Measurements from ENCODE around the gene CHMP2A.

Gene CHMP2A

GRCh38 chr19:58558066-58558622 is 3.2 kb upstream of the CHMP2A start, which contains the start of gene UBE2M:
Gene UBE2M (minus strand): TSS chr19:58558611. CDS start chr19:58558381, 230 bp downstream.
- no peaks in the 10 kb centered on the region for H3K9me2 ChIP-seq (replicated peaks; ENCODE audit: control insufficient read depth, low read length)
- TF ChIP-seq CTCF (IDR thresholded peaks at IDR 0.05; ENCODE audit: low read depth, low read length, poor library complexity, severe bottlenecking) = no peak
- no peak for TF ChIP-seq EZH2phosphoT487 (IDR thresholded peaks at IDR 0.05; ENCODE audit: borderline replicate concordance, low read length)
- H3F3A ChIP-seq (ENCODE audit: control insufficient read depth, insufficient read depth) = peaks cover 38% of the 10 kb centered on the region
- H3K27ac ChIP-seq (ENCODE audit: low read depth, low read length) = peak within 1 kb of the TSS; percentile 91
- H4K20me1 ChIP-seq (ENCODE audit: control insufficient read depth, insufficient read depth, low read depth, low read length) = no peaks in the 10 kb centered on the region
- H3K4me3 ChIP-seq (ENCODE audit: low read length) = peak within 1 kb of the TSS; percentile 92
- no peaks in the 10 kb centered on the region for H3K9me3 ChIP-seq (ENCODE audit: control insufficient read depth, insufficient read depth, low read length)
- H3K79me2 ChIP-seq (ENCODE audit: control insufficient read depth, low read length) = peaks cover 46% of the 10 kb centered on the region
- H3K4me2 ChIP-seq (ENCODE audit: low read length) = peak within 1 kb of the TSS; percentile 95
- H3K27me3 ChIP-seq (ENCODE audit: control insufficient read depth, low read length) = no peaks in the 10 kb centered on the region
- peaks cover 47% of the 10 kb centered on the region for H3K36me3 ChIP-seq (ENCODE audit: control insufficient read depth, low read length)
- peaks cover 74% of the 10 kb centered on the region for H3K4me1 ChIP-seq (ENCODE audit: control insufficient read depth, low read length)

DNA sequence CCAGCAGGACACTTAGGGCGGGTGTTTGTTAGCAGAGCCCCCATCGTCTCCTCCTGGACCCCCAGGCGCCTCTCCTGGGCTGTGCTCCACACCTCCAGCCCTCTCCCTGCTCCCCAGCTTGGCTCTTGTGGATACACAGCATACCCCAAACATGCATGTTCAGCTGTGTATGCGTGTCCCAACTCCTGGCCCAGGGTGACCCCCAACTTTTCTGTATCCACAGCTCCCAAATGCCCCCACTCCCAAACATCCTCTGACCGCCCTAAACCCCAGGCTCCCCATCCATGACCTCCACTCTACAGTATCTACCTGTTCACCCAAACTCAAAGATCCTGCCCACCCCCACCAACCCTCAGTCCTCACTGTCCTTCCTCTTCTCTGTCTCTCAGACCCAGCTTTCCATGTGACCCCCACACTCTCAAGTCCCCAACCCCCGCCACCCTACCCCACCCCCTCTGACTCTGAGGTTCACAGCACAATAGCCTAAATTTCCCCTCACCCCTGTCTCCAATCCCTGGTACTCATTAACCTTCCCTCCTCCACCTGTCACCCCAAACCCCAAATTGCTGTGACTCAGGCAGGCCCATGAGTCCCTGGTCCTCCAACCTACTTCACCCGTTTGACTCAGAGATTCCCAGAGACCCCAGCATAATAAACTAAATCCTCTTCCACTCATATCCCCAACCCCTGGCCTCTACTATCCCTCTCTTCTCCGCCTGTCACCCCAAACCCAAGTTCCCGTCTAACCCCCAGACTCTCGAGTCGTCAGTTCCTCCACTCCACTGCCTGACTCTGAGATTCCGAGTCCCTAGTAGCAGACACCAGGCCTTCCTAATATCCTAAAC is 2.5 kb upstream of the CHMP2A start:
- peaks cover 74% of the 10 kb centered on the region for H3K4me1 ChIP-seq (ENCODE audit: control insufficient read depth, low read length)
- H3K9me2 ChIP-seq (replicated peaks; ENCODE audit: control insufficient read depth, low read length) = no peaks in the 10 kb centered on the region

GRCh38 chr19:58556622-58557220 is 1.8 kb upstream of the CHMP2A start:
- Histone ChIP-seq H4K20me1 (ENCODE audit: control insufficient read depth, insufficient read depth, low read depth, low read length) (no peaks in the 10 kb centered on the region), H3K9me2 (replicated peaks; ENCODE audit: control insufficient read depth, low read length) (no peaks in the 10 kb centered on the region), H3K27ac (ENCODE audit: low read depth, low read length) (peak overlapping the region; percentile 67), H3F3A (ENCODE audit: control insufficient read depth, insufficient read depth) (peaks cover 51% of the 10 kb centered on the region), H3K9me3 (ENCODE audit: control insufficient read depth, insufficient read depth, low read length) (no peaks in the 10 kb centered on the region), H3K79me2 (ENCODE audit: control insufficient read depth, low read length) (peaks cover 49% of the 10 kb centered on the region), H3K4me2 (ENCODE audit: low read length) (peak overlapping the region; percentile 90), H3K4me3 (ENCODE audit: low read length) (peak overlapping the region; percentile 76), H3K36me3 (ENCODE audit: control insufficient read depth, low read length) (peaks cover 60% of the 10 kb centered on the region), H3K27me3 (ENCODE audit: control insufficient read depth, low read length) (no peaks in the 10 kb centered on the region), H3K4me1 (ENCODE audit: control insufficient read depth, low read length) (peaks cover 71% of the 10 kb centered on the region)
- no peak for TF ChIP-seq EZH2phosphoT487 (IDR thresholded peaks at IDR 0.05; ENCODE audit: borderline replicate concordance, low read length)
- TF ChIP-seq CTCF (IDR thresholded peaks at IDR 0.05; ENCODE audit: low read depth, low read length, poor library complexity, severe bottlenecking) = no peak

More for the DNA sequence above, 2.5 kb upstream of the CHMP2A start:
- H3K9me3 ChIP-seq (ENCODE audit: control insufficient read depth, insufficient read depth, low read length) = no peaks in the 10 kb centered on the region
- H3K79me2 ChIP-seq (ENCODE audit: control insufficient read depth, low read length) = peaks cover 46% of the 10 kb centered on the region
- TF ChIP-seq EZH2phosphoT487 (IDR thresholded peaks at IDR 0.05; ENCODE audit: borderline replicate concordance, low read length) = no peak
- no peak for TF ChIP-seq CTCF (IDR thresholded peaks at IDR 0.05; ENCODE audit: low read depth, low read length, poor library complexity, severe bottlenecking)
- no peaks in the 10 kb centered on the region for H4K20me1 ChIP-seq (ENCODE audit: control insufficient read depth, insufficient read depth, low read depth, low read length)
- peak overlapping the region; percentile 67 for H3K27ac ChIP-seq (ENCODE audit: low read depth, low read length)
- H3F3A ChIP-seq (ENCODE audit: control insufficient read depth, insufficient read depth) = peaks cover 44% of the 10 kb centered on the region
- H3K4me3 ChIP-seq (ENCODE audit: low read length) = peak overlapping the region; percentile 76
- H3K27me3 ChIP-seq (ENCODE audit: control insufficient read depth, low read length) = no peaks in the 10 kb centered on the region
- peaks cover 53% of the 10 kb centered on the region for H3K36me3 ChIP-seq (ENCODE audit: control insufficient read depth, low read length)
- H3K4me2 ChIP-seq (ENCODE audit: low read length) = peak overlapping the region; percentile 90

All from DOHH2 (cell line).